ENCODE results near the gene MAN2B2.

Gene MAN2B2

GRCh38 chr4:6595897-6596537 lies 21.0 kb downstream of the MAN2B2 start:
- DNase-seq (ENCODE audit: low read depth): no peak

DNA sequence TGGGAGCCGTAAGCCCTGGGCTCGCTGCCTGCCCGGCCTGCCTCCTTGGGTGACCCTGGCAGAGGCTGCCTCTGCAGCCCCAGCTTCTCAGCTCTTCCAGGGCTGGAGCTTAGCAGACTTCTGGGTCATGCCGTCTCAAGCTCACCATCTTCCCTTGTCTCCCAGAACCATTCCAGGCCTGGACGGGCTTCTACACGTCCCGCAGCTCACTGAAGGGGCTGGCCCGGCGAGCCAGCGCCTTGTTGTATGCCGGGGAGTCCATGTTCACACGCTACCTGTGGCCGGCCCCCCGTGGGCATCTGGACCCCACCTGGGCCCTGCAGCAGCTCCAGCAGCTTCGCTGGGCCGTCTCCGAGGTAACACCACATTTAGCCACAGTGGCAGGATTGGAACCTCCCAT lies 22.0 kb downstream of the MAN2B2 start:
- DNase-seq (ENCODE audit: low read depth): no peak

DNA sequence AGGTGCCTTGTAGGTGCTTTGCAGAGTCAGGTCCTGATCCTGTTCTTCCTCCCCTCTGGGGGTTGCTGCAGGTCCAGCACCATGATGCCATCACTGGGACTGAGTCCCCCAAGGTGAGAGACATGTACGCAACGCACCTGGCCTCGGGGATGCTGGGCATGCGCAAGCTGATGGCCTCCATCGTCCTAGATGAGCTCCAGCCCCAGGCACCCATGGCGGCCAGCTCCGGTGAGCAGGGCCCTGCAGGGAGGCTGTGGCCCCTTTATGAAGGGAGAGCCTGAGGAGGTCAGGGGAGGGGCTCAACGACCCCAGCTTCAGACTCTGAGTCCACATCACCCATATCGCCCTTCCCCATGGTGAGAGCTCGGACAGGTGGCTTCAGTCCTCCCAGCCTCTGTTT lies 23.1 kb downstream of the MAN2B2 start:
- no peak for DNase-seq (ENCODE audit: low read depth)

- no peak for DNase-seq (ENCODE audit: low read depth)
Observed at GRCh38 chr4:6598641-6599040, 23.7 kb downstream of the MAN2B2 start.

GRCh38 chr4:6601661-6602250 lies 26.8 kb downstream of the MAN2B2 start:
- DNase-seq (ENCODE audit: low read depth): no peak

GRCh38 chr4:6602289-6602688 lies 27.3 kb downstream of the MAN2B2 start:
- DNase-seq (ENCODE audit: low read depth): no peak

DNA sequence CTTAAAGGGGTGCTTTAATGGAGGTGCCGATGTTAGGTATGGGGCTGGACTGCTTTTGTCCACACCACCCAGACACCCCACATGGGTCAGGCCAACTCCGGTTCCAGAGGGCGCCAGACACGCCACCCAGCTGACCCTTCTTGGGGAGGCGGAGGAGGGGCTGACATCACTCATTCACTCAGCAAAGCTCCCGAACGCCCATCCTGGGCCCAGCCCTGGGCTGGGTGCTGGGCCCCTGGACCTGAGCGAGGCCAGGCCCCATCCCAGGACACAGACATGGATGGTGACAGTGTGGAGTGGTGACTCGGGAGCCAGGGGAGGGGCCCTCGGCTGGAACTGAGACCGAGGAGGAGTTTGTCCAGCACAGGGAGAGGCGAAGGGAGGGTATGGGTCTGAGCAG lies 28.1 kb downstream of the MAN2B2 start:
- DNase-seq (ENCODE audit: low read depth): no peak

GRCh38 chr4:6605114-6605513 lies 30.1 kb downstream of the MAN2B2 start:
- DNase-seq (ENCODE audit: low read depth): no peak

GRCh38 chr4:6605605-6606004 lies 30.6 kb downstream of the MAN2B2 start:
- DNase-seq (ENCODE audit: low read depth): no peak

DNA sequence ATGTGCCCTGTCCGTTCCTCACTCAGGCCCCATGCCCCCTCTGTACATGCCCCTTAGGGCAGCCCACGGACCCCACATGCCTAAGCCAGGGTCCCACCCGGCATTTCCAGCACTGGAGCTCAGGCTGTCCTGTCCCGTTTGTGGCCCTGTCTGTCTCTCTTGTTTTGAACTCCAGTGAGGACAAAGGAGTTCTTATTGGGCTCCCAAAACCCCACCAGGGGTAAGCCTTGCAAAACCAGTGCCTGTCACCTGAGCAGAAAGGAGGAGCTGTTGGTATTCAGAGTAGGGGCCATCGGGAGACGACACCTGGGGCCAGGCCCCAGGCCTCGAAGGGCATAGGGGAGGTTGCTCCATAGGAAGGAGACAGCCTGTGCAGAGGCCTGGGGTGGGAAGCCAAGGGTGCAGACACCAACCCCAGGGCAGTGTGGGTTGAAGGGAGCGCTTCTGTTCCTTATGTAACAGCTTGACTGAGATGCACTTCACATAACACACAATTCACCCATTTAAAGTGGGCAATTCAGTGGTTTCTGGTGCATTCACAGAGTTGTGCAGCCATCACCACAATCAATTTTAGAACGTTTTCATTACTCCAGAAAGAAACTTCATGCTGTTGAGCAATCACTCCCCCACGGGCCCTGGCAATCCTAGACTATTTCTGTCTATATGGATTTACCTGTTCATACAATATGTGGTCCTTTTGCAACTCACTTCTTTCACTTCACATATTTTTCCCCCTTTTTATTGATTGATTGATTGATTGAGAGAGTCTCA lies 31.7 kb downstream of the MAN2B2 start:
- no peak for DNase-seq (ENCODE audit: low read depth)

GRCh38 chr4:6607368-6608055 lies 32.5 kb downstream of the MAN2B2 start:
- no peak for DNase-seq (ENCODE audit: low read depth)

- no peak for DNase-seq (ENCODE audit: low read depth)
Observed at GRCh38 chr4:6608758-6609414, 33.9 kb downstream of the MAN2B2 start.

- DNase-seq (ENCODE audit: low read depth): no peak
Observed at GRCh38 chr4:6609415-6610079, 34.6 kb downstream of the MAN2B2 start.

- DNase-seq (ENCODE audit: low read depth): no peak
Observed at GRCh38 chr4:6610856-6611430, 36.0 kb downstream of the MAN2B2 start.

DNA sequence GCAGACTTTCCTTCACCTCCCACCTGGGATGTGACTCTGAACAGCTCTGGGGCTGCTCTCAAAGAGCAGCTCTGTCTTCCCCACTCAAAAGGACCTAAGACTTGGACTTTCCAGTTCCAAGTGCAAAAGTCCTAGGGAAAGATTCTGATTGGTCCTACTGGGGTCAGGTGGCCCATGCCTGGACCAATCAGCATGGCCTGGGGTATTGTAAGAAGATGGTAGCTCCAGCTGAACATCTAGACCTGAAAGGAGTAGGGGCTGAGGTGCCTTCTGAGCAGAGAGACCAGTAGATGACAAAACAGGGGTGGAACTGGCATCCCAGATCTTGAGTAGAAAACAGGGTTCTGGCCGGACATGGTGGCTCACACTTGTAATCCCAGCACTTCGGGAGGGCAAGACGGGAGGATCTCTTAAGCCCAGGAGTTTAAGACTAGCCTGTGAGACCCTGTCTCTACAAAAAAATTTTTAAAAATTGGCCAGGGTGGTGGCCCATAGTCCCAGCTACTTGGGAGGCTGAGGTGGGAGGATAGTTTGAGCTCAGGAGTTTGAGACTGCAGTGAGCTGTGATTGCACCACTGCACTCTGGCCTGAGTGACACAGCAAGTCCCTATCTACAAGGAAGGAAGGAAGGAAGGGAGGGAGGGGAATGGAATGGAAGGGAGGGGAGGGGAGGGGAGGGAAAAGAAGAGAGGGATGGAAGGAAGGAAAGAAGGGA lies 38.1 kb downstream of the MAN2B2 start:
- no peak for DNase-seq (ENCODE audit: low read depth)

DNA sequence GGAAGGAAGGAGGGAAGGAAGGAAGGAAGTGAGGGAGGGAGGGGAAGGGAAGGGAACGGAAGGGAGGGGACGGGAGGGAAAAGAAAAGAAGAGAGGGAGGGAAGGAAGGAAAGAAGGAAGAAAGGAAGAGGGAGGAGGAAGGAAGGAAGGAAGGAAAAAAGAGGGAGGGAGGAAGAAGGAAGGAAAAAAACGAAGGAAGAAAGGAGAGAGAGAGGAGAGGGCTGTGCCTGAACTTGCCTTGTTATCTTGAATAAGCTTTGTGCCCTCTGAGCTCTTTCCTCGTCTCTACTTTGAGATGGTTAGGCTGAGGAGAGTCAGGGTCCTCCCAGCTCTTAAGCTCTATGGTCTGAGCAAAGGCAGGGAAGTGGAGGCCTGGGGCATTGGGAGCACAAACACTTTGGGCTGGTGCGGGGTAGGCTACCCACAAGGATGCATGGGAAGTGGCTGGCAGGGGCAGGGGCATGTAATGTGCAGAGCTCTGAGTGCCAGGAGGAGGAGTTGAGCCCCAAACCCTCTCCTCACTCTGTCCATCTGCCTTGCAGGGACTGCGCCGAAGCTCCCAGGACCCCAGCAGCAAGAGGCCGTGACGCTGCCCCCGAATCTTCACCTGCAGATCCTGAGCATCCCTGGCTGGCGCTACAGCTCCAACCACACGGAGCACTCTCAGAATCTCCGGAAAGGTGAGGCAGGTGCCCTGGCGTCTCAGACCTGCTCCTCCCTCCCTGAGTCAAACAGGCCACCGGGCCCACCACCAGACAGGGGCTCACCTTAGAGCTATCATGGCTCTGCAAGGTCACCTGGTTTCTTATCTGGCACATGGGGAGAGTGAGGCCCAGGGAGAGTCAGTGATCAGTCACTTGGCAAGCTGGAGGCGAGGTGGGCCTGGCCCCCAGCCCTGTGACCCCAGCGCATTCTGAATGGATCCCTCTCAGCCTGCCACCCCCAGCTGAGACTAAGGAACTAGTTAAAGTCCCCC lies 39.0 kb downstream of the MAN2B2 start:
- DNase-seq (ENCODE audit: low read depth): no peak

DNA sequence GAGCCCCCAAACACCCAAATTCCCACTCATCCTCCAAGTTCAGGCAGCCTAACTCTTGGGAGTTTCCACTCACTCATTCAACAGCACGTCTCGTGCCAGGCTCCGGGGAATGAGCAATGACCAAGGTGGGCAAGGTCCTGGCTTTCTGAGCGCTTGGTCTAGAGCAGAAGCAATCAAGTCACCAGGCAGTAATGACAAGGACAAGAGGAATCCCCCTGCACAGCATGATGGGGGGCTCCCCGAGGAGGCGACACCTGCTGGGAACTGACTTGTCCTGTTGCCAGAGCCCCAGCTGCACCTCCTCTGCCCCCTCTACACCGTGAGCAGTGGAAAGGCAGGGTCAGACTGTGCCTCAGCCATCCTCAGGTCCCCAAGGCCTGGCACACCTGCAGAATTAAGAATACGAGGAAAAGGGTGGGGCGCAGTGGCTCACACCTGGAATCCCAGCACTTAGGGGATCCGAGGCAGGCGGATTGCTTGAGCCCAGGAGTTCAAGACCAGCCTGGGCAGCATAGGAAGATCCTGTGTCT lies 39.8 kb downstream of the MAN2B2 start:
- no peak for DNase-seq (ENCODE audit: low read depth)

DNA sequence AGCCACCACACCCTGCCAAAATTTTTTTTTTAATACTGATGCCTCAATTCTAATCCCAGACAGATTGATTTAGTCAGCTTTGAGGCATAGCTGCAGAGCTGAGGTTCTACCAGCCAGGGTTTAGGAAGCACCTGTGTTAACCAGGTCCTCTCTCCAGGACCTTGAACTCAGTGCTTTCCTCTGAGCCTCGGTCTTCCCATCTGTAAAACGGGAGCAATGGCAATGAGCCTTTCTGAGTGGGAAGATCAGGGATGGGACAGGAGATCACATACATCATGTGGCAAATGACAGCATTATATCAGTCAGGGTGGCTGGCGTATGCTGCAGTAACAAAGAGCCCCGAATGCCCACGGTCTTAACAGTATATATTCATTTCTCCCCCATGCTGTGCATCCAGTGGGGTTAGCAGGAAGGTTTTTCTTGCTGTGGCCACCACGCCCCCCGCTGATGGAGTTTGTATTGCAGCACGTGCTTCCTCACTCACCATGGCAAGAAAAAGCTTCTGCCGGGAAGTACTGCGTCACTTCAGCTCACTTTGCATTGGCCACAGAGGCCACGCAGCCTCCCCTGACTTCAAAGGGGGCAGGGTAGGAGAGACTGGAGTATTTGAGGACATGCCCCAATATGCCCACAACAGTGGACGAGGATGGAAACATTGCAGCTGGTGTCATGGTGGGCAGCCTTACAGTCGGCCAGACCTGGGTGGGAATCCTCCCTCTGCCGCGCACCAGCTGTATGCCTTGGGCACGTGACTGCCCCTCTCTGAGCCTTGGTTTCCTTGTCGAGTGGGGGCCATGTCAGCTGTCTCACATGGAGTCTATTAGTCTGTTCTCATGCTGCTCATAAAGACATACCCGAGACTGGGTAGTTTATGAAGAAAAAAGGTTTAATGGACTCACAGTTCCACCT lies 41.4 kb downstream of the MAN2B2 start:
- no peak for DNase-seq (ENCODE audit: low read depth)

Measured in GM04503 (cell line).